HCT116 (cell line): ENCODE data around the gene RNF126.

Experiments used
- SIN3A ChIP-seq: IDR thresholded peaks from 2 replicates; pipeline ENCODE4 v1.6.1; 2012; ENCODE audit warnings: low read depth
- SRF ChIP-seq: IDR thresholded peaks from 2 replicates; pipeline ENCODE4 v1.6.1; 2012; ENCODE audit warnings: low read depth
- TCF7L2 ChIP-seq: IDR thresholded peaks from 2 replicates; pipeline ENCODE4 v1.7.0; 2011; ENCODE audit warnings: borderline replicate concordance, inconsistent platforms; ENCODE audit not compliant: insufficient read depth, insufficient read length; ENCODE audit errors: extremely low read depth
- YY1 ChIP-seq: IDR thresholded peaks from 2 replicates; pipeline ENCODE4 v1.6.1; 2011; ENCODE audit warnings: low read length, low read depth, moderate library complexity, mild to moderate bottlenecking; ENCODE audit not compliant: insufficient replicate concordance; ENCODE audit errors: extremely low read depth
- TF ChIP-seq, protein P1 (sequence below): IDR thresholded peaks from 2 replicates; pipeline ENCODE4 v1.6.1; 2012
- TF ChIP-seq, protein P2 (sequence below), 3 experiments: fragments of 200-600 bp in 1 of 3; sonication (generic) in 1 of 3; IDR thresholded peaks in 2 of 3; conservative IDR thresholded peaks in 1 of 3; 2 replicates each; pipeline ENCODE4 v1.5.1; 2012 to 2017; ENCODE audit warnings: low read depth in 2 of 3, low read length in 2 of 3, antibody characterized with exemption in 1 of 3, borderline replicate concordance in 1 of 3, control low read depth in 1 of 3, mild to moderate bottlenecking in 1 of 3, mixed read lengths in 1 of 3, mixed run types in 1 of 3, moderate library complexity in 1 of 3; ENCODE audit not compliant: insufficient read depth in 1 of 3

DNA sequence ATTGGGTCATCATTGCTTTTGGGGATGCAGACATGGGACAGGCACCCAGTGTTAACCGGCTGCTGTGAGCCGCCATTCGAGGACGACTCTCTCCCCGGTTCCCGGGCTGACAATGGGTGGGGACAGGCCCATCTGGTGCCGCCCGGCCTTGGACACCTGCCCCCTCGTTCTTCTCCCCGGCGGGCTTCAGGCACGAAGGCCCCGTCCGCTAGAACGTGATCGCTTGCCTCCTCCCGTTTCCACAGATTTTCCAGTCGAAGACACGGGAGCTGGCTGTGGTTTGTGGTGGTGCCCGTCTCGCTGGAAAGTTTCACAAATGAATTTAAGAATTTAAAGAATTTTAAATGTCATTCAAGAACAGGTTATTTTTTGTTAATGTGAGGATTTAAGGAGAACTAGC lies 47.8 kb upstream of the RNF126 start:
- no peak for TF ChIP-seq SIN3A
- TF ChIP-seq, protein P1, sequence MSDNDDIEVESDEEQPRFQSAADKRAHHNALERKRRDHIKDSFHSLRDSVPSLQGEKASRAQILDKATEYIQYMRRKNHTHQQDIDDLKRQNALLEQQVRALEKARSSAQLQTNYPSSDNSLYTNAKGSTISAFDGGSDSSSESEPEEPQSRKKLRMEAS: no peak
- TF ChIP-seq YY1: no peak
- TF ChIP-seq, protein P2, sequence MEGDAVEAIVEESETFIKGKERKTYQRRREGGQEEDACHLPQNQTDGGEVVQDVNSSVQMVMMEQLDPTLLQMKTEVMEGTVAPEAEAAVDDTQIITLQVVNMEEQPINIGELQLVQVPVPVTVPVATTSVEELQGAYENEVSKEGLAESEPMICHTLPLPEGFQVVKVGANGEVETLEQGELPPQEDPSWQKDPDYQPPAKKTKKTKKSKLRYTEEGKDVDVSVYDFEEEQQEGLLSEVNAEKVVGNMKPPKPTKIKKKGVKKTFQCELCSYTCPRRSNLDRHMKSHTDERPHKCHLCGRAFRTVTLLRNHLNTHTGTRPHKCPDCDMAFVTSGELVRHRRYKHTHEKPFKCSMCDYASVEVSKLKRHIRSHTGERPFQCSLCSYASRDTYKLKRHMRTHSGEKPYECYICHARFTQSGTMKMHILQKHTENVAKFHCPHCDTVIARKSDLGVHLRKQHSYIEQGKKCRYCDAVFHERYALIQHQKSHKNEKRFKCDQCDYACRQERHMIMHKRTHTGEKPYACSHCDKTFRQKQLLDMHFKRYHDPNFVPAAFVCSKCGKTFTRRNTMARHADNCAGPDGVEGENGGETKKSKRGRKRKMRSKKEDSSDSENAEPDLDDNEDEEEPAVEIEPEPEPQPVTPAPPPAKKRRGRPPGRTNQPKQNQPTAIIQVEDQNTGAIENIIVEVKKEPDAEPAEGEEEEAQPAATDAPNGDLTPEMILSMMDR (IDR thresholded peaks at IDR 0.05 in 2 of 3, conservative IDR thresholded peaks at IDR 0.05 in 1 of 3; ENCODE audit: borderline replicate concordance in 1 of 3, insufficient read depth in 1 of 3, low read depth in 2 of 3, low read length in 2 of 3): no peak
- TF ChIP-seq SRF: no peak
- no peak for TF ChIP-seq TCF7L2
